ES-I3 (cell line): ENCODE measurements around the gene WDR4.
"Not testable (repeated sequence)": the region's sequence is repeated elsewhere in the genome, so short reads cannot be mapped to it uniquely, and the experiment has no call there.

Experiments
- H3K36me3 ChIP-seq: 2 replicates; pipeline ENCODE4 v1.6.1; 2013; ENCODE audit warnings: mild to moderate bottlenecking, low read length, control low read depth, moderate library complexity; ENCODE audit not compliant: insufficient read depth
- H3K4me1 ChIP-seq: 2 replicates; pipeline ENCODE4 v1.6.1; 2013; ENCODE audit warnings: mild to moderate bottlenecking, control low read depth, low read length; ENCODE audit not compliant: insufficient read depth
- H3K9ac ChIP-seq: 2 replicates; pipeline ENCODE4 v1.6.1; 2013; ENCODE audit warnings: low read depth, mild to moderate bottlenecking, low read length, moderate library complexity
- H3K9me3 ChIP-seq: 2 replicates; pipeline ENCODE4 v1.6.1; 2013; ENCODE audit warnings: mild to moderate bottlenecking, low read length, moderate library complexity; ENCODE audit not compliant: control insufficient read depth, insufficient read depth

Gene WDR4

DNA sequence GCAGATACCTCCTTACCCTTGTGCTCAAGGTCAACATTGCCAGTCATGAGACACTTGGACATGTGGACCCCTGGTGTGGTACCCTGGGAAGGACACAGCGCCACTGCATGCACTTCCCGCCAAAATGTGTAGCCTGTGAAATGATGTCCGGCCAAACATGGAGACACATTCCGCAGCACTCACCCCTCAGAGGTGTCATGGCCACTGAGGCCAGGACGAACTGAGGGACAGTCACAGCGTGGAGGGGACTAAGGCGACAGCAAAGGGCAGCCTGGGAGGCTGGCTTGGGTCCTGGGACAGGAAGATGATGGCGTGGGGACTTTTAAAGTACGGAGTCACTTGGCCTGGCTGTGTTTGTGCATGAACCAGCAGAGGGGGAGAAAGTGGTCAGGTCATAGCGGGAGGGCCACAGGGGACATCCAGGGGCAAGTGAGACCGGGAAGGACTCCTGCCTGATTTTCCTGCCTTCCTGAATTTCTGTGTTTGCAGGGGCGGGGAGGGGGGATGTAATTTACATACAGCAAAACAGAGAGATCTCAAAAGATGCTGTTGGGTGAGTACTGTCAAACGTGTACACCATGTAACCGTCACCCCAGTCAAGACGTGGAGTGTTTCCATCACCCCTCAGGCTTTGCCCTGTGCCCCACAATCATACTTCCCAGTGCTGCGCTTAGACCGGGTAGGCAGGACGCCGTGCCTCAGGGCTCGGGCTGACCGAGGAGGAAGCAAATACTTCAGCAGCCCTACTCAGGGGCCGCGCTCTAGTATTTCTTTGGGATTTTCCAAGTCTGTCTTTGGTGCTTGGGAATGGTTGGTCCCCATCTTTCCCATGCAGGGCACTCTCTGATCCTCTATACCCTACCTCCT is 45.2 kb downstream of the WDR4 start:
- 0 out of 2 replicates have a peak, but pooled peaks cover 1% of the 10 kb centered on the region for H3K9me3 ChIP-seq
- H3K4me1 ChIP-seq = no peaks in the 10 kb centered on the region
- H3K36me3 ChIP-seq = no peaks in the 10 kb centered on the region; the same call in 1 of the 2 replicates
- no peak overlapping the region for H3K9ac ChIP-seq

DNA sequence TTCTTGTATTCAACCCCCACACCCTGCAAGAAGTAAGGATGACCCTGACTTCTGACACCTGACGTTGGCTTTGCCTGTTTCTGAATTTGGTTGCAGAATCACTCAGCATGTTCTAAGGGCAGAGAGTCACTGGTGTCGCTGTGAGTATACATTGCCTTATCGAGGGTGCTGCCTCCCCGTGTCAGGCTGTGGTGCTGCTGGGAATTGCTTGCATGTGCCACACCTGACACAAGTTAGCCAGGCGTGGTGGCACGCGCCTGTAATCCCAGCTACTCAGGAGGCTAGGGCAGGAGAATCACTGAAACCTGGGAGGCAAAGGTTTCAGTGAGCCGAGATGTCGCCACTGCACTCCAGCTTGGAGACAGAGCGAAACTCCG is 45.9 kb downstream of the WDR4 start:
- Histone ChIP-seq H3K9me3 (0 out of 2 replicates have a peak, but pooled peaks cover 2% of the 10 kb centered on the region), H3K9ac (no peak overlapping the region), H3K36me3 (no peaks in the 10 kb centered on the region), H3K4me1 (no peaks in the 10 kb centered on the region)

DNA sequence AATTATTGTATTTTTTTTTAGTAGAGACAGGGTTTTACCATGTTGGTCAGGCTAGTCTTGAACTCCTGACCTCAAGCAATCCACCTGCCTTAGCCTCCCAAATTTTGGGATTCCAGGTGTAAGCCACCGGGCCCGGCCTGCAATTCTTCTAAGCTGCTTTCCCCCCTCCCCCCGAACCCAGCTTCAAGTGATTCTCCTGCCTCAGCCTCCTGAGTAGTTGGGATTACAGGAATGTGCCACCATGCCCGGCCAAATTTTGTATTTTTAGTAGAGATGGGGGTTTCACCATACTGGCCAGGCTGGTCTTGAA is 47.1 kb downstream of the WDR4 start:
- H3K9me3 ChIP-seq, H3K9ac ChIP-seq, H3K4me1 ChIP-seq, H3K36me3 ChIP-seq: not testable (repeated sequence)

DNA sequence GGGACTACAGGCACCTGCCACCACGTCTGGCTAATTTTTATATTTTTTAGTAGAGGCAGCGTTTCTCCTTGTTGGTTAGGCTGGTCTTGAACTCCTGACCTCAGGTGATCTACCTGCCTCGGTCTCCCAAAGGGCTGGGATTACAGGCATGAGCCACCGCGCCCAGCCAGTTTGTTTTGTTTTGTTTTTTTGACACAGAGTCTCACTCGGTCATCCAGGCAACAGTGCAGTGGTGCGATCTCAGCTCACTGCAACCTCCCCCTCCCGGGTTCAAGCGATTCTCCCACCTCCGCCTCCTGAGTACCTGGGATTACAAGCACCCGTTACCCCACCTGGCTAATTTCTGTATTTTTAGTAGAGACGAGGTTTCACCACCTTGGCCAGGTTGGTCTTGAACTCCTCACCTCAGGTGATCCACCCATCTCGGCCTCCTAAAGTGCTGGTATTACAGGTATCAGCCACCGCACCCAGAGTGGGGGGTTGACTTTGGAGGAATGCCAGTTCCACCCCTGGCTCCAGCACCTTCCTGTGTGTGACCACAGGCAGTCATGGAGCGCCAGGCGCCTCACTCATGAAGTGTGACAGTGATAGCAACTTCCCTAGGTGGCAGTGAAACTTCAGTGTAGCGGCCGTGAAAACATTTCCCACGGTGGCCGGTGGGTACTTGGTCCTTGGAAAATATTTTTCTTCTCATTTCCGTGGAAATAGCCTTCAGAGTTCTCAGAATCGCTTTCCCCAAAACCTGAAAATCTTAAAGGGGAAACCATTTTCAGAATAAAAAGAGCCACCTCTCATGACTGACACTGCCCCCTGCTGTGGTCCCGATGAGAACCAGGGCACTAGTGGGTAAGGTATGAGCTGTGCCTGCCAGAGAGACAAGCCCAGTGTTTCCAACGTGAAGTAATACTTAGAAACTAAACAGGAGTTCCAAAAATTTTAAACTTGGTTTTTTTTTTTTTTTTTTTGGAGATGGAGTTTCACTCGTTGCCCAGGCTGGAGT is 48.6 kb downstream of the WDR4 start:
- Histone ChIP-seq H3K9ac (no peak overlapping the region), H3K4me1 (no peaks in the 10 kb centered on the region), H3K9me3 (0 out of 2 replicates have a peak, but pooled peaks cover 2% of the 10 kb centered on the region), H3K36me3 (no peaks in the 10 kb centered on the region)

DNA sequence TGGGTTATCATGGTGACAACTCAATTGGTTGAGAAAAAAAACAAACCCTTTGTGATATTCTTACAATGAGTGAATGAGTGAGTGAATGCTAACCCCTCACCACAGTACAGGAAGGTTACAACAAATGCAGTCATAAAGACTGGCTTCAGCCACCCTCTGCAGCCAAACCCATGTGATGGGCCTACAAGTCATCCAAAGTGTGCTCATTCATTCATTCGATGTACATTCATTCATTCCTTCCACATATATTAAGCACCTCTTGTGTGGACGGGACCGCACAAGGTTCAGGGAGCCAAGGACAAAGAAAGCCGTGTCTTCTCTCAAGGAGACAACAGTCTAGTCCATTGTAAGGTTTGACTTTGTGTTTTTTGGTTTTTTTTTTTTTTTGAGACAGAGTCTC is 49.4 kb downstream of the WDR4 start:
- H3K36me3 ChIP-seq = no peaks in the 10 kb centered on the region
- no peaks in the 10 kb centered on the region for H3K4me1 ChIP-seq
- H3K9me3 ChIP-seq = 0 out of 2 replicates have a peak, but pooled peaks cover 2% of the 10 kb centered on the region
- H3K9ac ChIP-seq = no peak overlapping the region

DNA sequence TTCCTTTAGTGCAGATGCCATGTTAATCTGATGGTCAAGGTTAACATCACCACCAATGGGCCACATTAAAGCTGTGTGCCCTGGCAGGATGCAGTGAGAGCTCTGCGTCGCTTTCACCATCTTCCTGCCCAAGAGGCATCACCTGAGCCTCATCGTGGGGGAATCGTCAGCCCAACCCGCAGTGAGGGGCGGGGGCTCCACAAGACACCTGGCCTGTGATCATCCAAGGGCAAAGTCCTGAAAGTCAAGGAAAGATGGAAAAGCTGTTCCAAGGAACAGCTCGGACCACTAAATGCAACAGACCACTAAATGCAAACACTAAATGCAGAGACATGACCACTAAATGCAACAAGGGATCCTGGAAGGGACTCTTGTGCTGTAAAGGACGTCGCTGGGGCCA is 49.9 kb downstream of the WDR4 start:
- H3K9me3 ChIP-seq = 0 out of 2 replicates have a peak, but pooled peaks cover 2% of the 10 kb centered on the region
- no peaks in the 10 kb centered on the region for H3K36me3 ChIP-seq
- no peak overlapping the region for H3K9ac ChIP-seq
- H3K4me1 ChIP-seq = no peaks in the 10 kb centered on the region

DNA sequence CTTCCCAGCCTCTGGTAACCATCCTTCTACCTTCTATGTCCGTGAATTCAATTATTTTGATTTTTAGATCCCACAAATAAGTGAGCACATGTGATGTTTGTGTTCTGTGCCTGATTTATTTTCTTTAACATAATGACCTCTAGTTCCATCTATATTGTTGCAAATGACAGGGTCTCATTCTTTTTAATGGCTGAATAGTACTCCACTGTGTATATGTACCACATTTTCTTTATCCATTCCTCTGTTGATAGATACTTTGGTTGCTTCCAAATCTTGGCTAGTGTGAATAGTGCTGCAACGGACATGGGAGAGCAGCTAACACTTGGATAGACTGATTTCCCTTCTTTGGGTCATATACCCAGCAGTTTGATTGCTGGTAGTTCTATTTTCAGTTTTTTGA is 51.8 kb downstream of the WDR4 start:
- Histone ChIP-seq H3K36me3 (no peaks in the 10 kb centered on the region), H3K9me3 (peaks cover 2% of the 10 kb centered on the region; the same call in 1 of the 2 replicates), H3K9ac (no peak overlapping the region), H3K4me1 (no peaks in the 10 kb centered on the region)

DNA sequence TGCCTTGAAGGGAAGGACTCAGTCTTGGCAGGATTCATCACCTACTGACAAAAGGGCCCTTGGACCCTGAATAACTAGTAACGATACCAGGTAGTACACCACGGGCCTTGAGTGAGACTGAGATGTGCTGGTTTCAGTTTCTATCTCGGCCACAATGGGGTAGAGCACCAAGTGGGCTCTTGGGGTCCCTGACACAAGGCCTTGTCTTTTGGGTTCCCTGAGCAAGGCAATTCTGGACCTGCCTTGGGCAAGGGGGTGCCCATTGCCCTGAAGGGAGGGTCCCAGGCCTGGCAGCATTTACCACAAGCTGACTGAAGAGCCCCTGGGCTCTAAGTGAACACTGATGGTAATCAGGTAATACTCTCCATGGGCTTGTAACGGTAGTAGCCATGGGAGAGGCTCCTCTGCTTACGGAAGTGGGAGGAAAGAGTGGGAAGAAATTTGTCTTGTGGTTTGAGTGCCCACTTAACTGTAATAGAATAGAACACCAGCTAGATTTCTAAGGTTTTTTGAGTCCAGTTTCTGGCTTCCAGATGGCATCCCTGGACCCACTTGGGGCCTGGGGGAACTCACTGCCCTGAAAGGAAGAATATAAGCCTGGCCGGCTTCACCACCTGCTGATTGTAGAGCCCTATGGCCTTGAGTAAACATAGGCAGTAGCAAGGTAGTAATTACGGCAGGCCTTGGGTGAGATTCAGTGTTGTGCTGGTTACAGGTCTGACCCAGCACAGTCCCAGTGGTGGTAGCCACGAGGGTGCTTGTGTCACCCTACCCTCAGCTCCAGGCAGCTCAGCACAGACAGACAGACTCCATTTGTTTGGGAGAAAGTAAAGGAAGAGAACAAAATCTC is 58.5 kb downstream of the WDR4 start:
- no peaks in the 10 kb centered on the region for H3K36me3 ChIP-seq
- H3K9ac ChIP-seq = no peak overlapping the region
- peaks cover 9% of the 10 kb centered on the region for H3K9me3 ChIP-seq
- H3K4me1 ChIP-seq = 0 out of 2 replicates have a peak, but pooled peaks cover 3% of the 10 kb centered on the region

DNA sequence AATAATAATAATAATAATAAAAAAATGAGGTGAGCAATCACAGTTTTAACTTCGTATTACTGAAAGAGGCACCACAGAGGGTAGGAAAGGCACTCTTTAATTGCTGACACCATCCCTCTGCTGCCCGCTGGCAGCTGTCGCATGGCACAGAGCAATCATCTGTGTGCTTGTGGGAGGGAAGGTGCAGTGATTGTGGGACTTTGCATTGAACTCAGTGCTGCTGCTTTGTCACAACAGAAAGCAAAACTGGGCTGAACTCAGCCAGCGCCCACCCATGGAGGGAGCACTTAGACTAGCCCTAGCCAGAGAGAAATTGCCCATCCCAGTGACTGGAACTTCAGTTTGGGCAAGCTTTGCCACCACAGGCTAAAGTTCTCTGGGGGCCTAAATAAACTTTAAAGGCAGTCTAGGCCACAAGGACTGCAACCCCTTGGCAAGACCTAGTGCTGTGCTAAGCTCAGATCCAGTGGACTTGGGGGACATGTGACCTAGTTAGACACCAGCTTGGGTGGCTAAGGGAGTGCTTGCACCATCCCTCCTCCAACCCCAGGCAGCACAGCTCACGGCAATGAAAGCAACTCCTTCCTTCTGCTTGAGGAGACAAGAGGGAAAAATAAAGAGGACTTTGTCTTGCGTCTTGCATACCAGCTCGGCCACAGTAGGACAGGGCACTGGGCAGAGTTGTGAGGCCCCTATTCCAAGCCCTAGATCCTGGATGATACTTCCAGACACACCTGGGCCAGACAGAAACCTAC is 59.3 kb downstream of the WDR4 start:
- H3K4me1 ChIP-seq = 0 out of 2 replicates have a peak, but pooled peaks cover 3% of the 10 kb centered on the region

DNA sequence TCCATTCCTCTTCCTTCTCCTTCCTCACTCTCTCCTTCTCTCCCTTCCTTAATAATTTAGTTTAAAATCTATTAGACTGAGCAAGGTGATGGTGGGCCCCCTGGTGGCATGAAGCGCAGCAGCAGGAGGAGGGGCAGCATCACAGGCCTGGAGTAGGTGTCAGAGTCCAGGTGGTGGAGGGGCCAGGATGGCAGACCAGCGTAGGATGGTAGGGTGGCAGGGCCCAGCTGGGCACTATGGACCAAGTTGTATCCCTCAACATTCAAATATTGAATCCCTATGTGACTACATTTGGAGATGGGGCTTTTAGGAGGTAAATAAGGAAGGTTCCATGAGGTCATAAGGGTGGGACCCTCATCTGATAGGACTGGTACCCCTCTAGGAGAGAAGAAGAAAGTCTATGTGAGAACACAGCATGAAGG is 61.0 kb downstream of the WDR4 start:
- Histone ChIP-seq H3K9me3 (peaks cover 26% of the 10 kb centered on the region), H3K36me3 (no peaks in the 10 kb centered on the region), H3K4me1 (0 out of 2 replicates have a peak, but pooled peaks cover 3% of the 10 kb centered on the region), H3K9ac (no peak overlapping the region)

More for the DNA sequence above, 59.3 kb downstream of the WDR4 start:
- Histone ChIP-seq H3K36me3 (no peaks in the 10 kb centered on the region), H3K9ac (no peak overlapping the region), H3K9me3 (peaks cover 12% of the 10 kb centered on the region)

DNA sequence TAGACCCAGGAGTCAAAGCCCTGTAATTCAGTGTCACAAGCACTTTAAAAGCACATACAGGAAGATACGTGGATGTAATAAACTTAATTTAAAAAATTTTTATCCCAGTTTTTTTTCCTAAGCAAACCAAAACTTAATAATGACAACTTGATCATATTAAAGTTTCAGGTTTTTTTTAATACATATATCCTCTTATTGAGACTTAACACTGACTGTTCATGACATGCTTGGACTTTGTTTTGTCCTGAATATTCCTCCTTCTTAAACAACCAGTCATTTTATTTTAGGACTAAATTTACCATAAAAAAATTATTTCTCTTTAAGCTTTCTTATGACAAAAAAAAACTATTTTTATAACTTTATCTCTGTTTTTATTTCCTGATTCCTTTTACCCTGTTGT is 64.1 kb downstream of the WDR4 start:
- H3K9ac ChIP-seq = no peak overlapping the region
- peaks cover 28% of the 10 kb centered on the region for H3K9me3 ChIP-seq
- H3K4me1 ChIP-seq = peaks cover 12% of the 10 kb centered on the region; the same call in 1 of the 2 replicates
- no peaks in the 10 kb centered on the region for H3K36me3 ChIP-seq

DNA sequence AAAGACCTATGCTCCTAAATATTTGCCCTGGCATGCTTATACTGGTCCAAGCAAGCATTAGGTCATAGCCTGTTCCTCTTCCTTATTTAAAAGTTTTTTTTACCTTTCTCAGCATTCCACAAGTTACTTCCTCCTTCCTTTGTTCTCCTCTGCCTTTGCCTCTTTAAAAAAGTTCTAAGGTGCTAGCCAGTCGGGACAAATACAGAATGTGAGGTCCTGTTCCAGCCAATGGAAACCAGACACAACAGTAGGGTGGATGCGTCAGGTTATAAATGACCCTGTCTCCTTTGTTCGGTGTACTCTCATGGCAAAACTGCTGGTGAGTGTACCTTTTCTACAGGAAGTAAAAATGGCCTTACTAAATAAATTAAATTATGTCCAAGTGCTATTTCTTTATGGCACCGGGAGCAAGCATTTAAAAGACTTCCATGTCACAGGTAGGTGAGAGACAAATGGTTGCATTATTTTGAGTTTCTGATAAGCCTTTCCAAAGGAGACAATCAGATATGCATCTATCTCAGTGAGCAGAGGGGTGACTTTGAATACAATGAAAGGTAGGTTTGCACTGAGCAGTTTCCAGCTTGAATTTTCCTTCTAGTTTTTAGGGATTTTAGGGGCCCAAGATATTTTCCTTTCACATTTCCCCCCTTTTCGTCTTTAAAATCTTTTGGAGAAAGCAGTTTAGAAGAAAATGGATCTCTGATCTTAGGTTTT is 66.7 kb downstream of the WDR4 start:
- Histone ChIP-seq H3K9me3 (peaks cover 28% of the 10 kb centered on the region), H3K4me1 (peaks cover 30% of the 10 kb centered on the region)
- not testable (repeated sequence) for H3K9ac ChIP-seq, H3K36me3 ChIP-seq

DNA sequence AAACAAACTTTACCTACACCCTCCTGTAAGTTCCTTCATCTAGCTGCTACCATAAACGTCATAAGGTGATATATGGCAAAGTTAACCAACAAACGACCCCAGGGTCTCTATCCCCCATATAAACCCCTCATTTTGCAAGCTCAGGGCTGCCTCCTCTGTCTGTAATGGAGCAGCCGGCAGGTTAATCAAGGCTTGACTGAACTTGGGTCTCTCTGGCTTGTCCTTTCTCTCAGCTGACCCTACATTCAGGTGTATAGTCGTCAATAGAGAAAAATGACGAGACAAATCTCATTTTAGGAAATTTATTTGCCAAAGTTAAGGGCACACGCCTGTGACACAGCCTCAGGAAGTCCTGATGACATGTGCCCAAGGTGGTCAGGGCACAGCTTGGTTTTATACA is 67.4 kb downstream of the WDR4 start:
- Histone ChIP-seq H3K9ac (no peak overlapping the region), H3K36me3 (no peaks in the 10 kb centered on the region), H3K4me1 (peaks cover 33% of the 10 kb centered on the region), H3K9me3 (peaks cover 28% of the 10 kb centered on the region)
